Gastrocnemius medialis (tissue), 4 donors: Measurements from ENCODE around the gene PCYOX1L. TPM values are rescaled to one million over a fixed set of nuclear protein-coding genes. Genes with fewer than 3 reads are reported as not detected.

Experiments used
- ATAC-seq, 2 donors: fragments of 150-250 bp; one replicate each; pipeline ENCODE4 v1.9.1; 2016
- DNase-seq, 2 donors: peaks; one replicate each; pipeline ENCODE4 v3.0.0-alpha.2; 2019
- H3K27ac ChIP-seq, 4 donors: fragments of 200-600 bp; sonication (generic); 1 replicate in 1 of 4; 2 replicates in 3 of 4; pipeline ENCODE4 v1.5.1; 2016 to 2018; ENCODE audit warnings: mild to moderate bottlenecking in 2 of 4, moderate library complexity in 1 of 4
- H3K27me3 ChIP-seq, 3 donors: fragments of 200-600 bp; sonication (generic) in 2 of 3; 1 replicate in 1 of 3; 2 replicates in 2 of 3; pipeline versions ENCODE4 v1.5.1 to v1.6.0; 2016 to 2019; ENCODE audit warnings: mild to moderate bottlenecking in 1 of 3, moderate library complexity in 1 of 3
- H3K36me3 ChIP-seq, 2 donors: fragments of 200-600 bp; sonication (generic) in 1 of 2; one replicate each; pipeline ENCODE4 v1.5.1; 2017 to 2018
- H3K4me1 ChIP-seq, 2 donors: fragments of 200-600 bp; sonication (generic) in 1 of 2; one replicate each; pipeline ENCODE4 v1.5.1; 2016 to 2017; ENCODE audit warnings: mild to moderate bottlenecking in 2 of 2
- H3K4me3 ChIP-seq, 4 donors: fragments of 200-600 bp; sonication (generic) in 3 of 4; 1 replicate in 1 of 4; 2 replicates in 3 of 4; pipeline ENCODE4 v1.5.1; 2016 to 2019; ENCODE audit warnings: mild to moderate bottlenecking in 2 of 4
- H3K9me3 ChIP-seq, 3 donors: fragments of 200-600 bp; sonication (generic) in 2 of 3; 1 replicate in 1 of 3; 2 replicates in 2 of 3; pipeline ENCODE4 v1.5.1; 2016 to 2019
- POLR2A ChIP-seq, 2 donors: fragments of 450-650 bp; IDR thresholded peaks; one replicate each; pipeline ENCODE4 v1.6.1; 2017; ENCODE audit warnings: antibody characterized with exemption in 2 of 2, mild to moderate bottlenecking in 2 of 2, moderate library complexity in 2 of 2
- in situ Hi-C, 4 donors: fragments of 200-750 bp; cut with MboI; loops; one replicate each; pipeline versions ENCODE4 v1.15.0 to v1.8.0; 2017; ENCODE audit warnings: low sequenced_read_pairs in 4 of 4
- intact Hi-C: fragments of 100-400 bp; cut with DNase I; formaldehyde crosslinking; loops from one replicate; pipeline ENCODE4 v1.15.1; 2023; ENCODE audit warnings: low total_unique reads
- total RNA-seq, 4 donors: library from RNA; depleted of rRNA; stranded (reverse); fragments of >200 nt; gene quantifications; one replicate each; pipeline versions ENCODE4 v1.1.0 to v1.2.3, GENCODE V29; 2016
- TF ChIP-seq, protein P1 (sequence below), 5 experiments: fragments of 450-650 bp in 3 of 5; fragments of 200-600 bp in 2 of 5; sonication (generic) in 2 of 5; IDR thresholded peaks in 4 of 5; conservative IDR thresholded peaks in 1 of 5; 1 replicate in 4 of 5; 2 replicates in 1 of 5; pipeline ENCODE4 v1.5.1; 2016 to 2019; ENCODE audit warnings: antibody characterized with exemption in 5 of 5, mild to moderate bottlenecking in 3 of 5, moderate library complexity in 3 of 5

PCYOX1L gene
- total RNA-seq, 4 donors from 2014 or later, result 0.29 to 1.5 (median 1.2) TPM

DNA sequence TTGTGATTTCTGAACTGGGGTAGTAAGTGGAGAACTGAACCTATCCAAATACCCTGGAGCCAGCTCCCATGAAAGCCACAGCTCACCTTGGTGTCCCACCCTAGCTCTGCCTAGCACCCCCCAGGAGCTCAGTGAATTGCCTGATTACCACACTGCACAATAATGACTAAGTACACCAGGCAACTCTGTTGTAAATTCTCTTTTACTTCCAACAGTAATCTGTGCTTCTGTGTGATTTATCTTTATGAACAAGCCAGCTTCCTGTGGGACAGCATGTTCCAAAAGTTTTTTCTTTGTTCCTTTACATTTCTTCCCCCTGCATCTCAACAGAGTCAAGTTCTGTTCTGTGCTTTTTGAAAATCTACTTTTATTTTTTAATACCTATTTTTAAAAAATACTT is 34.6 kb upstream of the PCYOX1L start:
- H3K27me3 ChIP-seq, result no peaks in the 10 kb centered on the region
- DNase-seq, result no peak
- H3K4me1 ChIP-seq, result peaks cover 9 to 24% of the 10 kb centered on the region in 2 donors
- H3K27ac ChIP-seq, result peak overlapping the region; percentile 22 to 60 (median 50)
- no peaks in the 10 kb centered on the region for H3K9me3 ChIP-seq
- intact Hi-C loops, result no loop called here
- peak in 1 of 2 donors; percentile 59 for ATAC-seq
- H3K4me3 ChIP-seq, result no peak overlapping the region
- no peak for TF ChIP-seq POLR2A (IDR thresholded peaks at IDR 0.05)
- TF ChIP-seq, protein P1, sequence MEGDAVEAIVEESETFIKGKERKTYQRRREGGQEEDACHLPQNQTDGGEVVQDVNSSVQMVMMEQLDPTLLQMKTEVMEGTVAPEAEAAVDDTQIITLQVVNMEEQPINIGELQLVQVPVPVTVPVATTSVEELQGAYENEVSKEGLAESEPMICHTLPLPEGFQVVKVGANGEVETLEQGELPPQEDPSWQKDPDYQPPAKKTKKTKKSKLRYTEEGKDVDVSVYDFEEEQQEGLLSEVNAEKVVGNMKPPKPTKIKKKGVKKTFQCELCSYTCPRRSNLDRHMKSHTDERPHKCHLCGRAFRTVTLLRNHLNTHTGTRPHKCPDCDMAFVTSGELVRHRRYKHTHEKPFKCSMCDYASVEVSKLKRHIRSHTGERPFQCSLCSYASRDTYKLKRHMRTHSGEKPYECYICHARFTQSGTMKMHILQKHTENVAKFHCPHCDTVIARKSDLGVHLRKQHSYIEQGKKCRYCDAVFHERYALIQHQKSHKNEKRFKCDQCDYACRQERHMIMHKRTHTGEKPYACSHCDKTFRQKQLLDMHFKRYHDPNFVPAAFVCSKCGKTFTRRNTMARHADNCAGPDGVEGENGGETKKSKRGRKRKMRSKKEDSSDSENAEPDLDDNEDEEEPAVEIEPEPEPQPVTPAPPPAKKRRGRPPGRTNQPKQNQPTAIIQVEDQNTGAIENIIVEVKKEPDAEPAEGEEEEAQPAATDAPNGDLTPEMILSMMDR (IDR thresholded peaks at IDR 0.05 in 4 of 5, conservative IDR thresholded peaks at IDR 0.05 in 1 of 5), result no peak
- peaks cover 0 to 66% of the 10 kb centered on the region in 2 donors for H3K36me3 ChIP-seq
- in situ Hi-C loops, result loop anchor here in 1 of 4 donors (10.0 kb wide), 1 partner anchor 52 kb away; the partner anchor contains the start of gene IL17B

DNA sequence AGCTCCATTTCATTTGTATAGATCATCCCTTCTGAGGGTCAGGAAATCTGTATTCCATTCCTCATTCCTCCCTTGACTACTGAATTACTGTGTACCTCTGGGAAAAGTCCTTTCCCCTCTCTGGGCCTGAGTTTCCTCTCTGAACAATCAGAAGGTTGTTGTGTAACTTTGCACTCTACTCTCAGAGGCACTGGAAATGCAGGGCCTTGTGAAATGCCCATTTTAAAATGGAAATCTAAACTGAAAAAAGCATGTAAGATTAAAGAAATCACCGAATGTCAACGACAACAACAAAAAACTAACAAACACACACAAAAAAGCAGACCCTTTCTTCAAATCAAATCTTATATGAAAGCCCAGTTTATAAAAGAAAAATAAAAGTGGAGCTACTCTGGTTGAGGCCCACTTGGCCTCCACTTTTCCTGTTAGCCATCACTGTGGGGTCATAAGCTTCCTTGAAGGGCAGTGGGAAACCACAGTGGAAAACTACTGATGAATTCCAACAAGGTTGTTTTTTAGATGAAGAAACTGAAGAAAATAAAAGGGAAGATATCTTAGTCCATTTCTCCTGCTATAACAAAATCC is 34.1 kb upstream of the PCYOX1L start:
- in situ Hi-C loops (loop anchor here in 1 of 4 donors (10.0 kb wide), 1 partner anchor 51 kb away; the partner anchor contains the start of gene IL17B), intact Hi-C loops (no loop called here)
- peak overlapping the region in 3 of 4 donors; percentile 48 to 60 (median 53) for H3K27ac ChIP-seq

DNA sequence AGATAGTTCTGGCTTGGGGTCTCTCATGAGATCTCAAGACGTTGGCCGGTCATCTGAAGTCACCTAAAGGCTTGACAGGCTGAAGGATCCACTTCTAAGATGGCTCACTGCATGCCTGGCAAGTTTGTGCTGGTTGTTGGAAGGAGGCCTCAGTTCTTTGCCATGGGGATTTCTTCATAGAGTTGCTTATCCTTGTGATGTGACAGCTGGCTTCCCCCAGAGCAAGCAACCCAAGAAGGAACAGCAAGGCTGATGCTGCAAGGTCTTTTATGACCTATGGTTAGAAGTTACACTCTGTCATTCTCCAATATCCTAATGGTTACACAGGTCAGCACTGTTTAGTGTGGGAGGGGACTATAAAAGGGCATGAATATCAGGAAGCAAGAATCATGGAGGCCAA is 33.2 kb upstream of the PCYOX1L start:
- Histone ChIP-seq H3K9me3 (no peaks in the 10 kb centered on the region), H3K36me3 (peaks cover 0 to 63% of the 10 kb centered on the region in 2 donors), H3K27ac (peak overlapping the region in 3 of 4 donors; percentile 48 to 60 (median 53)), H3K4me1 (peaks cover 9 to 23% of the 10 kb centered on the region in 2 donors), H3K27me3 (no peaks in the 10 kb centered on the region), H3K4me3 (no peak overlapping the region)
- in situ Hi-C loops (loop anchor here in 1 of 4 donors (10.0 kb wide), 1 partner anchor 50 kb away; the partner anchor contains the start of gene IL17B), intact Hi-C loops (no loop called here)
- TF ChIP-seq, protein P1 (IDR thresholded peaks at IDR 0.05 in 4 of 5, conservative IDR thresholded peaks at IDR 0.05 in 1 of 5), result no peak
- no peak for TF ChIP-seq POLR2A (IDR thresholded peaks at IDR 0.05)
- DNase-seq (peak in 1 of 2 donors; percentile 54), ATAC-seq (peak; percentile 64 to 83)

More for the DNA sequence above, 34.1 kb upstream of the PCYOX1L start:
- no peak for DNase-seq
- Histone ChIP-seq H3K9me3 (no peaks in the 10 kb centered on the region), H3K4me3 (no peak overlapping the region), H3K4me1 (peaks cover 9 to 24% of the 10 kb centered on the region in 2 donors), H3K36me3 (peaks cover 0 to 62% of the 10 kb centered on the region in 2 donors), H3K27me3 (no peaks in the 10 kb centered on the region)
- TF ChIP-seq, protein P1 (IDR thresholded peaks at IDR 0.05 in 4 of 5, conservative IDR thresholded peaks at IDR 0.05 in 1 of 5), result no peak
- no peak for TF ChIP-seq POLR2A (IDR thresholded peaks at IDR 0.05)
- no peak for ATAC-seq

DNA sequence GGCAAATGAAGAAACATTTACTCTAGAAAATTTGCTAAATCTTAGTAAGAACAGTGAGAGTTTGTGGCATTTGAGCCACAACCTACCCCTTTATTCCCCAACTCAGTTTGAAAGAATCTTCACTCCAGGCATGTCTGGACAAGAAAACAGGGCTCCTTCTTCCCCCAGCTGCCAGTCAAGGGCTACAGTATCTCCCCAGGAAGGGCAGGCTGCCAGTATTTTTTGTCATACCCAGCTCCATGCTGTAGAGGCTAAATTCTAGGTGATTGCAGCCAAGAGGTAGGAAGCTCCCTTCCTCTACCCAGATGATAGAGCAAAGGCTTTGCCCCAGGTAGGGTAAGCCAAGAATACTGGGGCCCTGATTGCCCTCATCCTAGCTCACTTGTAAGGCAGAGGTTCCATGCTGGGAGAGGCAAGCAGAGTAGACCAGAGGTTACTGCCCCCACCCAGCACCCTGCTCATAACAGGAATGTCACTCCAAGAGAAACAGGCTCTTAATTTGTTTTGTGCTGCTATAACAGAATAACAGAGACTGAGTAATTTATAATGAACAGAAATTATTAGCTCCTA is 32.6 kb upstream of the PCYOX1L start:
- no peaks in the 10 kb centered on the region for H3K9me3 ChIP-seq
- TF ChIP-seq, protein P1 (IDR thresholded peaks at IDR 0.05 in 4 of 5, conservative IDR thresholded peaks at IDR 0.05 in 1 of 5), result no peak
- no peak for TF ChIP-seq POLR2A (IDR thresholded peaks at IDR 0.05)
- H3K4me1 ChIP-seq, result peaks cover 7 to 17% of the 10 kb centered on the region in 2 donors
- no peaks in the 10 kb centered on the region for H3K27me3 ChIP-seq
- ATAC-seq, result peak in 1 of 2 donors; percentile 25
- in situ Hi-C loops, result loop anchor here in 1 of 4 donors (10.0 kb wide), 1 partner anchor 50 kb away; the partner anchor contains the start of gene IL17B
- no peak overlapping the region for H3K4me3 ChIP-seq
- peak overlapping the region in 3 of 4 donors; percentile 24 to 53 (median 48) for H3K27ac ChIP-seq
- intact Hi-C loops, result no loop called here
- peaks cover 0 to 63% of the 10 kb centered on the region in 2 donors for H3K36me3 ChIP-seq
- DNase-seq, result no peak
